HEK293 (cell line): ENCODE measurements around the gene FAM168B.

Experiments used
- CTCF ChIA-PET: fragments of 350-600 bp; formaldehyde crosslinking; extraction: SDS; loops from one replicate; lab custom pipeline; 2021; ENCODE audit warnings: antibody characterized with exemption; lab: Yijun Ruan, JAX
- POLR2A ChIA-PET: fragments of 300-600 bp; formaldehyde crosslinking; extraction: SDS; loops from one replicate; lab custom pipeline; 2020; ENCODE audit warnings: antibody characterized with exemption, inconsistent platforms; lab: Yijun Ruan, JAX
- H3K27ac ChIP-seq: fragments of 200-500 bp; sonication (Bioruptor generic); 2 replicates; pipeline ENCODE4 v1.5.1; 2014; ENCODE audit warnings: low read depth, low read length, control low read depth, inconsistent platforms; ENCODE audit errors: extremely low read depth
- H3K36me3 ChIP-seq, 2 experiments: fragments of 200-500 bp in 1 of 2; sonication (Bioruptor generic) in 1 of 2; 1 replicate in 1 of 2; 2 replicates in 1 of 2; pipeline ENCODE4 v1.5.1; 2014 to 2017; ENCODE audit warnings: inconsistent platforms in 2 of 2, low read length in 2 of 2; ENCODE audit not compliant: control insufficient read depth in 2 of 2, insufficient read depth in 1 of 2
- H3K4me1 ChIP-seq: fragments of 200-500 bp; sonication (Bioruptor generic); 2 replicates; pipeline ENCODE4 v1.5.1; 2014; ENCODE audit warnings: mild to moderate bottlenecking, low read length, inconsistent platforms; ENCODE audit not compliant: control insufficient read depth, insufficient read depth
- H3K4me3 ChIP-seq: 2 replicates; pipeline ENCODE4 v1.5.1; 2011; ENCODE audit warnings: low read depth, mild to moderate bottlenecking, control low read depth, low read length, moderate library complexity
- H3K9me3 ChIP-seq: fragments of 200-500 bp; sonication (Bioruptor generic); 2 replicates; pipeline ENCODE4 v1.5.1; 2014; ENCODE audit warnings: low read depth, low read length, inconsistent platforms; ENCODE audit not compliant: control insufficient read depth, insufficient read depth
- ATF2 ChIP-seq: fragments of 450-650 bp; formaldehyde crosslinking; IDR thresholded peaks from 2 replicates; pipeline ENCODE4 v1.5.1; 2016; ENCODE audit warnings: missing biosample characterization, missing genetic modification characterization, low read depth
- HOXD13 ChIP-seq: sonication (generic); formaldehyde crosslinking; IDR thresholded peaks from 2 replicates; pipeline ENCODE4 v1.8.0; 2022; ENCODE audit warnings: missing genetic modification reagents, borderline replicate concordance
- KLF8 ChIP-seq: fragments of 450-650 bp; formaldehyde crosslinking; IDR thresholded peaks from 2 replicates; pipeline ENCODE4 v1.5.1; 2016; ENCODE audit warnings: missing biosample characterization, missing genetic modification characterization
- MEIS1 ChIP-seq: sonication (generic); formaldehyde crosslinking; IDR thresholded peaks from 2 replicates; pipeline ENCODE4 v1.8.1; 2022; ENCODE audit warnings: missing genetic modification reagents, mild to moderate bottlenecking, borderline replicate concordance
- PRDM10 ChIP-seq: fragments of 450-650 bp; formaldehyde crosslinking; IDR thresholded peaks from 2 replicates; pipeline ENCODE4 v1.5.1; 2016; ENCODE audit warnings: missing biosample characterization, missing genetic modification characterization
- TCF7L2 ChIP-seq: IDR thresholded peaks from 2 replicates; pipeline ENCODE4 v1.6.1; 2011; ENCODE audit warnings: low read depth, mild to moderate bottlenecking, inconsistent platforms, low read length, moderate library complexity, borderline replicate concordance
- WT1 ChIP-seq: fragments of 450-650 bp; formaldehyde crosslinking; IDR thresholded peaks from 2 replicates; pipeline ENCODE4 v1.5.1; 2016; ENCODE audit warnings: missing biosample characterization, missing genetic modification characterization
- ZBTB11 ChIP-seq: fragments of 450-650 bp; formaldehyde crosslinking; conservative IDR thresholded peaks from 2 replicates; pipeline ENCODE4 v1.5.1; 2016; ENCODE audit warnings: low read depth, missing biosample characterization, missing genetic modification characterization
- ZFP41 ChIP-seq: fragments of 450-650 bp; formaldehyde crosslinking; IDR thresholded peaks from 2 replicates; pipeline ENCODE4 v1.5.1; 2016; ENCODE audit warnings: missing biosample characterization, missing genetic modification characterization, borderline replicate concordance
- ZFP69B ChIP-seq: fragments of 450-650 bp; formaldehyde crosslinking; IDR thresholded peaks from 2 replicates; pipeline ENCODE4 v1.5.1; 2016; ENCODE audit warnings: missing biosample characterization, missing genetic modification characterization
- ZIC2 ChIP-seq: fragments of 450-650 bp; formaldehyde crosslinking; IDR thresholded peaks from 2 replicates; pipeline ENCODE4 v1.5.1; 2016; ENCODE audit warnings: missing biosample characterization, missing genetic modification characterization
- ZNF114 ChIP-seq: fragments of 450-650 bp; formaldehyde crosslinking; IDR thresholded peaks from 2 replicates; pipeline ENCODE4 v1.5.0; 2017; ENCODE audit warnings: missing biosample characterization, missing genetic modification characterization
- ZNF121 ChIP-seq: fragments of 450-650 bp; formaldehyde crosslinking; IDR thresholded peaks from 2 replicates; pipeline ENCODE4 v1.5.1; 2016; ENCODE audit warnings: missing biosample characterization, missing genetic modification characterization
- ZNF214 ChIP-seq: fragments of 450-650 bp; formaldehyde crosslinking; IDR thresholded peaks from 2 replicates; pipeline ENCODE4 v1.5.1; 2017; ENCODE audit warnings: missing biosample characterization, mild to moderate bottlenecking, missing genetic modification characterization, borderline replicate concordance
- ZNF248 ChIP-seq: fragments of 450-650 bp; formaldehyde crosslinking; IDR thresholded peaks from 2 replicates; pipeline ENCODE4 v1.5.1; 2017; ENCODE audit warnings: missing biosample characterization, missing genetic modification characterization
- ZNF341 ChIP-seq: fragments of 450-650 bp; formaldehyde crosslinking; IDR thresholded peaks from 2 replicates; pipeline ENCODE4; 2016; ENCODE audit warnings: low read depth, missing biosample characterization, missing genetic modification characterization
- ZNF362 ChIP-seq: fragments of 450-650 bp; formaldehyde crosslinking; IDR thresholded peaks from 2 replicates; pipeline ENCODE4 v1.5.1; 2016; ENCODE audit warnings: missing biosample characterization, missing genetic modification characterization
- ZNF366 ChIP-seq: fragments of 450-650 bp; formaldehyde crosslinking; conservative IDR thresholded peaks from 2 replicates; pipeline ENCODE4 v1.5.1; 2016; ENCODE audit warnings: missing biosample characterization, missing genetic modification characterization
- ZNF433 ChIP-seq: fragments of 450-650 bp; formaldehyde crosslinking; IDR thresholded peaks from 2 replicates; pipeline ENCODE4 v1.5.1; 2016; ENCODE audit warnings: missing biosample characterization, missing genetic modification characterization, low read depth
- ZNF501 ChIP-seq: fragments of 450-650 bp; formaldehyde crosslinking; IDR thresholded peaks from 2 replicates; pipeline ENCODE4 v1.5.1; 2016; ENCODE audit warnings: missing biosample characterization, missing genetic modification characterization
- ZNF514 ChIP-seq: fragments of 450-650 bp; formaldehyde crosslinking; IDR thresholded peaks from 2 replicates; pipeline ENCODE4 v1.5.1; 2016; ENCODE audit warnings: missing biosample characterization, missing genetic modification characterization
- ZNF555 ChIP-seq: fragments of 450-650 bp; formaldehyde crosslinking; conservative IDR thresholded peaks from 2 replicates; pipeline ENCODE4 v1.5.1; 2017; ENCODE audit warnings: missing biosample characterization, mild to moderate bottlenecking, missing genetic modification characterization, inconsistent platforms
- ZNF610 ChIP-seq: fragments of 450-650 bp; formaldehyde crosslinking; IDR thresholded peaks from 2 replicates; pipeline ENCODE4 v1.5.1; 2016; ENCODE audit warnings: missing biosample characterization, missing genetic modification characterization, borderline replicate concordance
- ZSCAN18 ChIP-seq: fragments of 450-650 bp; formaldehyde crosslinking; IDR thresholded peaks from 2 replicates; pipeline ENCODE4 v1.5.1; 2016; ENCODE audit warnings: missing biosample characterization, missing genetic modification characterization

FAM168B gene

GRCh38 chr2:131004446-131005209 lies 88.6 kb downstream of the FAM168B start:
- Histone ChIP-seq H3K27ac (no peak overlapping the region), H3K4me1 (no peaks in the 10 kb centered on the region), H3K4me3 (no peak overlapping the region), H3K9me3 (no peaks in the 10 kb centered on the region), H3K36me3 (no peaks in the 10 kb centered on the region)
- ChIA-PET CTCF (no interaction called here), POLR2A (no interaction called here)
- TF ChIP-seq ZNF114 (tag by site-specific recombination) (no peak), ZNF610 (no peak), HOXD13 (CRISPR knock-in tag) (no peak), ZNF121 (tag by site-specific recombination) (no peak), ZNF433 (tag by site-specific recombination) (no peak), MEIS1 (CRISPR knock-in tag) (no peak), ZIC2 (tag by site-specific recombination) (no peak), ZNF514 (no peak), ZFP41 (no peak), ZSCAN18 (no peak), ZFP69B (tag by site-specific recombination) (no peak), WT1 (tag by site-specific recombination) (no peak), ZNF248 (tag by site-specific recombination) (no peak), ZBTB11 (tag by site-specific recombination) (no peak), PRDM10 (no peak), TCF7L2 (no peak), ZNF341 (tag by site-specific recombination) (no peak), ZNF501 (tag by site-specific recombination) (no peak)

GRCh38 chr2:130998561-130998960 lies 94.7 kb downstream of the FAM168B start:
- Histone ChIP-seq H3K4me1 (no peaks in the 10 kb centered on the region), H3K9me3 (no peaks in the 10 kb centered on the region), H3K4me3 (no peak overlapping the region), H3K36me3 (no peaks in the 10 kb centered on the region), H3K27ac (no peak overlapping the region)
- CTCF ChIA-PET = no interaction called here
- POLR2A ChIA-PET = no interaction called here
- TF ChIP-seq ZNF362 (tag by site-specific recombination) (no peak), ATF2 (tag by site-specific recombination) (no peak), ZNF555 (tag by site-specific recombination) (no peak), ZNF433 (tag by site-specific recombination) (no peak), ZNF366 (tag by site-specific recombination) (no peak), ZNF214 (no peak), KLF8 (no peak)
